Measurements from ENCODE around the gene SEPTIN11.

The SEPTIN11 gene

GRCh38 chr4:76987153-76987591 is 37.6 kb downstream of the SEPTIN11 start:
- no peak overlapping the region for H3K27ac ChIP-seq

GRCh38 chr4:76987685-76988084 is 38.1 kb downstream of the SEPTIN11 start:
- Histone ChIP-seq H3K4me3 (IDR thresholded peaks at IDR 0.05; ENCODE audit: insufficient read depth, low read depth, low read length) (no peak overlapping the region), H3K27me3 (ENCODE audit: insufficient read depth, low read depth) (no peaks in the 10 kb centered on the region), H3K9ac (no peak overlapping the region)

More at GRCh38 chr4:76987153-76987591, 37.6 kb downstream of the SEPTIN11 start:
- H2AFZ ChIP-seq (ENCODE audit: low read depth): no peak overlapping the region
- H3K79me2 ChIP-seq (ENCODE audit: insufficient read depth, low read depth): peaks cover 80% of the 10 kb centered on the region
- H3K9ac ChIP-seq: no peak overlapping the region
- TF ChIP-seq CTCF (conservative IDR thresholded peaks at IDR 0.05; ENCODE audit: low read depth, low read length): no peak
- no peaks in the 10 kb centered on the region for H4K20me1 ChIP-seq (ENCODE audit: insufficient read depth)
- H3K4me2 ChIP-seq: peak overlapping the region; percentile 20; the same call in 1 of the 2 replicates
- H3K27me3 ChIP-seq (ENCODE audit: insufficient read depth, low read depth): no peaks in the 10 kb centered on the region
- no peak overlapping the region for H3K4me3 ChIP-seq (IDR thresholded peaks at IDR 0.05; ENCODE audit: insufficient read depth, low read depth, low read length)
- no peaks in the 10 kb centered on the region for H3K36me3 ChIP-seq (ENCODE audit: insufficient read depth)
- peaks cover 73% of the 10 kb centered on the region for H3K4me1 ChIP-seq (ENCODE audit: low read depth, poor library complexity, severe bottlenecking)

GRCh38 chr4:76989391-76990061 is 40.0 kb downstream of the SEPTIN11 start:
- no peak overlapping the region for H3K27ac ChIP-seq
- H3K36me3 ChIP-seq (ENCODE audit: insufficient read depth): no peaks in the 10 kb centered on the region
- no peak for TF ChIP-seq CTCF (conservative IDR thresholded peaks at IDR 0.05; ENCODE audit: low read depth, low read length)
- no peaks in the 10 kb centered on the region for H3K27me3 ChIP-seq (ENCODE audit: insufficient read depth, low read depth)
- H3K9ac ChIP-seq: no peak overlapping the region
- H3K4me2 ChIP-seq: no peak overlapping the region
- H3K79me2 ChIP-seq (ENCODE audit: insufficient read depth, low read depth): peaks cover 78% of the 10 kb centered on the region
- peaks cover 71% of the 10 kb centered on the region for H3K4me1 ChIP-seq (ENCODE audit: low read depth, poor library complexity, severe bottlenecking)
- no peak overlapping the region for H3K4me3 ChIP-seq (IDR thresholded peaks at IDR 0.05; ENCODE audit: insufficient read depth, low read depth, low read length)
- H2AFZ ChIP-seq (ENCODE audit: low read depth): no peak overlapping the region
- no peaks in the 10 kb centered on the region for H4K20me1 ChIP-seq (ENCODE audit: insufficient read depth)

More at GRCh38 chr4:76987685-76988084, 38.1 kb downstream of the SEPTIN11 start:
- H3K79me2 ChIP-seq (ENCODE audit: insufficient read depth, low read depth): peaks cover 85% of the 10 kb centered on the region
- no peaks in the 10 kb centered on the region for H3K36me3 ChIP-seq (ENCODE audit: insufficient read depth)
- no peak overlapping the region for H3K4me2 ChIP-seq
- no peaks in the 10 kb centered on the region for H4K20me1 ChIP-seq (ENCODE audit: insufficient read depth)
- H3K27ac ChIP-seq: no peak overlapping the region
- peaks cover 73% of the 10 kb centered on the region for H3K4me1 ChIP-seq (ENCODE audit: low read depth, poor library complexity, severe bottlenecking)
- H2AFZ ChIP-seq (ENCODE audit: low read depth): no peak overlapping the region
- TF ChIP-seq CTCF (conservative IDR thresholded peaks at IDR 0.05; ENCODE audit: low read depth, low read length): no peak

GRCh38 chr4:76990288-76991080 is 40.9 kb downstream of the SEPTIN11 start:
- H3K4me2 ChIP-seq: peak overlapping the region; percentile 10; the same call in 1 of the 2 replicates
- H3K4me3 ChIP-seq (IDR thresholded peaks at IDR 0.05; ENCODE audit: insufficient read depth, low read depth, low read length): no peak overlapping the region
- peaks cover 70% of the 10 kb centered on the region for H3K79me2 ChIP-seq (ENCODE audit: insufficient read depth, low read depth)
- TF ChIP-seq CTCF (conservative IDR thresholded peaks at IDR 0.05; ENCODE audit: low read depth, low read length): no peak
- H3K4me1 ChIP-seq (ENCODE audit: low read depth, poor library complexity, severe bottlenecking): peaks cover 72% of the 10 kb centered on the region
- H3K36me3 ChIP-seq (ENCODE audit: insufficient read depth): no peaks in the 10 kb centered on the region
- no peak overlapping the region for H2AFZ ChIP-seq (ENCODE audit: low read depth)
- H3K9ac ChIP-seq: no peak overlapping the region
- H3K27me3 ChIP-seq (ENCODE audit: insufficient read depth, low read depth): no peaks in the 10 kb centered on the region
- H3K27ac ChIP-seq: no peak overlapping the region
- no peaks in the 10 kb centered on the region for H4K20me1 ChIP-seq (ENCODE audit: insufficient read depth)
